ENCODE results near the gene B3GNT8. TPM values are rescaled to one million over a fixed set of nuclear protein-coding genes. Genes with fewer than 3 reads are reported as not detected.

B3GNT8 gene
- total RNA-seq, 1 donor from 2014 or later, result 0.35 TPM

DNA sequence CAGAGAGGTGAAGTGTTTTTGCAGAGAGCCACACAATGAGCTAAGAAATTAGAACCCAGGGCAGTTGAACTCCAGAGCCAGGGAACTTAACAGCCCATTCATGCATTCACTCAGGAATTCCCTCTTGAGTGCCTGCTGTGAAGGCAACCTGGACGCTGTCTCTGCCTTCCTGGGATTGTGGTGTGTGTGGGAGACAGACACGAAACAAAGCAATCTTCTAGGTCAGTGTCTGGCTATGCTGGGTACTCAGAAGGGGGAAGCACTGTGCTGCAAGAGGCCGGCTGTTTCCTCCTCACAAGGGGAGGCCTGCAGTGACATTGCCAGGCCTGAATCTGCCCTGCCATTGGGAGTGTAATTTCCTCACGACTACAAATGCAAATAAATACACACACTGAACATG, 19.9 kb downstream of the B3GNT8 start:
- H3K36me3 Mint-ChIP-seq (ENCODE audit: unreplicated experiment), result peaks cover 3% of the 10 kb centered on the region
- H3K9me3 Mint-ChIP-seq (ENCODE audit: unreplicated experiment), result no peaks in the 10 kb centered on the region
- H3K4me1 Mint-ChIP-seq (ENCODE audit: unreplicated experiment), result peaks cover 5% of the 10 kb centered on the region
- no peak overlapping the region for H3K27ac Mint-ChIP-seq (ENCODE audit: unreplicated experiment)
- H3K27me3 Mint-ChIP-seq (ENCODE audit: unreplicated experiment), result no peaks in the 10 kb centered on the region
- no peak overlapping the region for H3K4me3 Mint-ChIP-seq (ENCODE audit: unreplicated experiment)
- no peak for DNase-seq (ENCODE audit: extremely low spot score, unreplicated experiment)
- TF ChIP-seq, protein P1, sequence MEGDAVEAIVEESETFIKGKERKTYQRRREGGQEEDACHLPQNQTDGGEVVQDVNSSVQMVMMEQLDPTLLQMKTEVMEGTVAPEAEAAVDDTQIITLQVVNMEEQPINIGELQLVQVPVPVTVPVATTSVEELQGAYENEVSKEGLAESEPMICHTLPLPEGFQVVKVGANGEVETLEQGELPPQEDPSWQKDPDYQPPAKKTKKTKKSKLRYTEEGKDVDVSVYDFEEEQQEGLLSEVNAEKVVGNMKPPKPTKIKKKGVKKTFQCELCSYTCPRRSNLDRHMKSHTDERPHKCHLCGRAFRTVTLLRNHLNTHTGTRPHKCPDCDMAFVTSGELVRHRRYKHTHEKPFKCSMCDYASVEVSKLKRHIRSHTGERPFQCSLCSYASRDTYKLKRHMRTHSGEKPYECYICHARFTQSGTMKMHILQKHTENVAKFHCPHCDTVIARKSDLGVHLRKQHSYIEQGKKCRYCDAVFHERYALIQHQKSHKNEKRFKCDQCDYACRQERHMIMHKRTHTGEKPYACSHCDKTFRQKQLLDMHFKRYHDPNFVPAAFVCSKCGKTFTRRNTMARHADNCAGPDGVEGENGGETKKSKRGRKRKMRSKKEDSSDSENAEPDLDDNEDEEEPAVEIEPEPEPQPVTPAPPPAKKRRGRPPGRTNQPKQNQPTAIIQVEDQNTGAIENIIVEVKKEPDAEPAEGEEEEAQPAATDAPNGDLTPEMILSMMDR (IDR thresholded peaks at IDR 0.05), result no peak

GRCh38 chr19:41405776-41406175, 21.4 kb downstream of the B3GNT8 start:
- peaks cover 5% of the 10 kb centered on the region for H3K4me1 Mint-ChIP-seq (ENCODE audit: unreplicated experiment)
- no peaks in the 10 kb centered on the region for H3K9me3 Mint-ChIP-seq (ENCODE audit: unreplicated experiment)
- H3K27ac Mint-ChIP-seq (ENCODE audit: unreplicated experiment), result no peak overlapping the region
- H3K4me3 Mint-ChIP-seq (ENCODE audit: unreplicated experiment), result no peak overlapping the region
- H3K36me3 Mint-ChIP-seq (ENCODE audit: unreplicated experiment), result peaks cover 3% of the 10 kb centered on the region
- no peak for DNase-seq (ENCODE audit: extremely low spot score, unreplicated experiment)
- TF ChIP-seq, protein P1 (IDR thresholded peaks at IDR 0.05), result no peak
- H3K27me3 Mint-ChIP-seq (ENCODE audit: unreplicated experiment), result no peaks in the 10 kb centered on the region

DNA sequence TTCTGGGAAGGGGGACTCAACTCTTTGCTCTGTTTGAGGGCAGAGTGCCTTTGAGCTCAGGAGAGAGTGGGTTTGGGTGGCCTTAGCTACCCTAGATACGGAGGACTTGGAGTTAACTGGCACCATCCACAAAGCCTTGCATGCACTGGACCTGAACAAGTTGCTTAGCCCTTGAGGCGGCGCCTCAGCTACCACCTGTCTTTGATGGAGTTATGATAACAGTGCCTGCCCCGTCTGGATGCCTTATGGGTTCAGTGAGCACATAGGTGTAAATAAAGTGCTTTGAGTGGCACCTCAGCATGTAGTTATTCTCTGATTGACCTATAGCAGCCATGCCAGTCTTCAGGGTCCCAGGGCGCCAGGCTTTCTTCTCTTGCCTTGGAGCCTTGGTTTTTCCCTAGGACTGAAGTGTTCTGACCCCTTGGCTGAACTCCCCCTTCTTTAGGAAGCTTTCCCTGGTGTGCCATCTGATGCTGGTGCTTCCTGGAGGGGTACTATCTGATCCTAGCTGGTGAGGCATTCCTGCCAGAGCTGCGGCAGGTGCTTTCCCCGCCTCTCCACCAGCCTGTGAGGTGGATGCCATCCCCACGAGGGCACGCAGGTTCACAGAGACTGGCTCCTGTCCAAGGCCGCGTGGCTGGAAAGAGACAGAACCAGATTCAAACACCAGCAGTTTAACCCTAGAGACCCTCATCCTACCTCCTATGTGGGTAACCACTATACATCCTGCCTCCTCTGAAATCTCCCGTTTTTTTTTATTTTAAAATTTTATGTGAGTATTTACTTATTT, 23.8 kb downstream of the B3GNT8 start:
- Mint-ChIP-seq H3K4me3 (ENCODE audit: unreplicated experiment) (no peak overlapping the region), H3K4me1 (ENCODE audit: unreplicated experiment) (peaks cover 9% of the 10 kb centered on the region), H3K9me3 (ENCODE audit: unreplicated experiment) (no peaks in the 10 kb centered on the region), H3K27ac (ENCODE audit: unreplicated experiment) (no peak overlapping the region), H3K27me3 (ENCODE audit: unreplicated experiment) (no peaks in the 10 kb centered on the region), H3K36me3 (ENCODE audit: unreplicated experiment) (peaks cover 3% of the 10 kb centered on the region)
- no peak for DNase-seq (ENCODE audit: extremely low spot score, unreplicated experiment)
- TF ChIP-seq, protein P1 (IDR thresholded peaks at IDR 0.05), result no peak

GRCh38 chr19:41402010-41402409, 25.2 kb downstream of the B3GNT8 start:
- TF ChIP-seq, protein P1 (IDR thresholded peaks at IDR 0.05), result no peak
- DNase-seq (ENCODE audit: extremely low spot score, unreplicated experiment), result no peak
- Mint-ChIP-seq H3K36me3 (ENCODE audit: unreplicated experiment) (peaks cover 3% of the 10 kb centered on the region), H3K4me1 (ENCODE audit: unreplicated experiment) (peaks cover 17% of the 10 kb centered on the region), H3K27me3 (ENCODE audit: unreplicated experiment) (no peaks in the 10 kb centered on the region), H3K4me3 (ENCODE audit: unreplicated experiment) (no peak overlapping the region), H3K27ac (ENCODE audit: unreplicated experiment) (no peak overlapping the region), H3K9me3 (ENCODE audit: unreplicated experiment) (no peaks in the 10 kb centered on the region)

DNA sequence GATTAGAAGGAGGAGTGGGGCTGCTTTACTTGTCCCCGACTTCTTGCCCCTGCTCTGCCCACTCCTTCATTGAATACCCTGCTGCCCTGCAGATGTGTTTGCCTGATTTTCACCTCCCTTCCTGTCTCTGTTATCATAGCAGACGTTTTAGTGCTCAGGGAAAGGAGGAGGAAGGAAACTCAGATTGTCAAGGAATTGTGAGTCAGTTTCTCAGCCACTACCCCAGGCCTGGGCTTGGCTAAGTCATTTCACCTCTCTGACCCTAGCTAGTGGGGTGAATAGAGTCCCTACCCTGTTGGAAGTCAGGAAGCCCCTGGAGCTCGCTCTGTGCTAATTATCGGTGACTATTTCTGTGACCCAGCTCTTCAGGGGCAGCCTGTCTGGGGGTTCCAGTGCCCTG, 25.7 kb downstream of the B3GNT8 start:
- H3K4me3 Mint-ChIP-seq (ENCODE audit: unreplicated experiment), result no peak overlapping the region
- H3K27me3 Mint-ChIP-seq (ENCODE audit: unreplicated experiment), result no peaks in the 10 kb centered on the region
- no peak overlapping the region for H3K27ac Mint-ChIP-seq (ENCODE audit: unreplicated experiment)

More for the DNA sequence above, 25.7 kb downstream of the B3GNT8 start:
- TF ChIP-seq, protein P1 (IDR thresholded peaks at IDR 0.05), result no peak
- peaks cover 21% of the 10 kb centered on the region for H3K4me1 Mint-ChIP-seq (ENCODE audit: unreplicated experiment)
- DNase-seq (ENCODE audit: extremely low spot score, unreplicated experiment), result no peak
- H3K36me3 Mint-ChIP-seq (ENCODE audit: unreplicated experiment), result peaks cover 3% of the 10 kb centered on the region
- no peaks in the 10 kb centered on the region for H3K9me3 Mint-ChIP-seq (ENCODE audit: unreplicated experiment)

Data from osteocyte (in vitro differentiated cells).